Hepatic stellate cell (primary cell): ENCODE measurements around the gene DNAJC16.
"Not testable (repeated sequence)": the region's sequence is repeated elsewhere in the genome, so short reads cannot be mapped to it uniquely, and the experiment has no call there.

ENCODE experiments used
- DNase-seq: peaks from one replicate; pipeline ENCODE4 v3.0.0; 2011; ENCODE audit warnings: low spot score

Gene DNAJC16

GRCh38 chr1:15583016-15583706 is 56.5 kb downstream of the DNAJC16 start:
- no peak for DNase-seq

DNA sequence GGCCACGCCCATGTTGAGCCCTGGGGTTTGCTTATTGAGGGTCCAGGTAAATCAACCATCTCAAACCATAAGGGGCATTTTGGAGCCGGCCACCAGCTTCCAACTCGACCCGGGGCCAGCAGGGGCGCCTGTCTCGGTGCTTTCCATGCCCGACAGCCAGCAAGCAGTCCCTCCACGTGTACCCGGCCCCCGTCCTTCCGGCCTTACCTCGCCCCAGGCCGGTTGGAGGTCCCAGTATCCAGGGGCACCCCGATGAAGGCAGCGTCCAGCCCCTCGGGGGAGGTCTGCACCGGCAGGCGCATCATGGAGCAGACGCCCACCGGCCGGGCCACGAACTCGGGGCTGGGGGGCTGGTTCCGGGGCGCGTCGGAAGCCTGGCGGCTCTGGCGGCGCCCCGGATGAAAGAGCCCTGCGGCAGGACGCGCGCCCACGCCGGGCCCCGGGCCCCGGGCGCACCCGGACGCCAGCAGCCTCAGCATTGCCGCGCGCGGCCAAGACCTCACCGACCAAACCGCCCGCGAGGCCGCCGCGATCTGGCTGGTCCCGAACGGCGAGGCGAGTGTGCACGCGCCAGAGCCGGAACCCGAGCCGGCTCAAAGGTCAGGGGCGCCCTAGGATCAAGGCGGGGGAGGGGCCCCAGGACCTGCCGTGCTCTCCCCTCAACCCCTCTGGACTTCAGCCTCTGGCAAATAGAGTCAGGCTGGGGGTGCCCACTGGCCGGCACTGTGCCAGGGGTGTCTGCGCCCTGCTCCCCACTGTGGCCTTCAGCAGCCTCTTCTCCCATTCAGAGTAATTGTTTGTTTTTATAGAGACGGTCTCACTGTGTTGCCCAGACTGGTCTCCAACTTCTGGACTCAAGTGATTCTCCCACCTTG is 58.1 kb downstream of the DNAJC16 start, which contains the start of gene AGMAT:
Gene AGMAT, minus strand, starts transcription at position 563 of the 875 bp plus-strand sequence. Its CDS starts 84 bp downstream, at position 479.
- DNase-seq = peak; percentile 61

DNA sequence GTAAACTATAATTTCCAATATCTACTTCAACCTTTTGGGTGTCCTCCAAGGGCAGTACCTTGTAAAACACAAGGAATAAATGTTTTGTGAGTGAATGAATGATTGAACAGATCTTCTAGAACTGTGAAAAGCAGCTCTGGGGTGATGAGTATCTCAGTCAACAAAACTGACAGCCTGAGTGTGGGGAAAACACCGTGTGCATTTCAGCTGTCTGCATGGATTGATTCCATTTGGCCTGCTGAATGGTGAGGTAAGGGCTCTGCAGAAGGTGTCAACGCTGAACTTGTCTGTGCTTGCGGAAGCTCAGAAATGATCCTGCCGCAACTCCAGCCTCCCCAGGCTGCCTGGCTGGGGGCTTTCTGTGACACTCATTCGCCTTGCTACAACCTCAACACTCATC is 65.6 kb downstream of the DNAJC16 start:
- DNase-seq = no peak

DNA sequence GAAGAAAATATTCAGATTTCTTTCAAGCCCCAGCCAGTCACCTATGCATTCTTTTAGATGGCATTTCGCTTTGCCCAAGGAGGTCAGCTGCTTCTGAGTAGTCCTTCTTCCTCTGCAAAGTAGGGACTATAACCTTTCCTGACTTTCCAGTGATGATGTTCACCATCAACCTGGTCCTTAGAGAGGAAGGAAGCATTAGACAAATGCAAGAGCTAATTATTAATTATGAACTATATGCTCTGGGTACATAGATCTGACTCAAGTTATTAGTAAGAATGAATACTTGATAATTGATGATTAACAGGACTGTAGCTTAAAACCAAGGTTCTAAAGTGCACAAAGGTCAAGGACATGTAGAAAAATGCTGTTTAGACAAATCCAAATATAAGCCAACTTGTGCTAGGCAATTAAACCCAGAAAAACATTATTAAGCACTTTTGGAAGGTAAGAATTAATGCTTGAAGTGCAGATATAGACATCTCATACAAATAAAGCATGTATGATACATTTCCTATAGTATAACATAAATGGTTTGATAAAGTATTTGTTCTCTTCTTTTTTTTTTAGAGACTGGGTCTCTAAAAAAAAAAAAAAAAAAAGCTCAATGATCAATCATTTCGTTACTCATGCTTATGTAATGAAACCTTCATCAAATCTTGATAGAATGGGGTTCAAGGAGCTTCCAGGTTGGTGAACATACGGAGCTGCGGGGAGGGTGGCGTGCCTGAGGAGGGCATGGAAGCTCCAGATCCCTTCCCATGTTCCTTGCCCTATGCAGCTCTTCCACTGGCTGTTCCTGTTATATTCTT is 69.4 kb downstream of the DNAJC16 start:
- DNase-seq = no peak

DNA sequence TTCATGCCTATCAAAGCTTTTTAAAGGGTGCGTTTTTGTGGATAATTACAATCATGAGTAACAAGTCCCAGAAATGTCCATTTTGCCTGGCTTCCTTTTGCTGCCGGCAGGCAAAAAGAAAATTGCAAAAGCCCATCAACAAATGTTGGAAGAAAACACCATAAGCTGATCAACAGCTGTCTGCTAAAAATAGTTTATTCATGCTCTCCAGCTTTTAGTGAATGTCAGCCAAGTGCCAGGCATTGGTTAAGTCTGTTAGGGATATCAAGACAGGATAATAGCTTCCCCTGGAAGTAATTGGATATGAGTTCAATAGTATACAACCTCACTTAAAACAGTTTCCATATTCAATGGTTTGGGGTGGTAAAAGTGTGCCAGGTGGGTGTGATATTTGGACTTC is 71.8 kb downstream of the DNAJC16 start:
- DNase-seq = no peak

DNA sequence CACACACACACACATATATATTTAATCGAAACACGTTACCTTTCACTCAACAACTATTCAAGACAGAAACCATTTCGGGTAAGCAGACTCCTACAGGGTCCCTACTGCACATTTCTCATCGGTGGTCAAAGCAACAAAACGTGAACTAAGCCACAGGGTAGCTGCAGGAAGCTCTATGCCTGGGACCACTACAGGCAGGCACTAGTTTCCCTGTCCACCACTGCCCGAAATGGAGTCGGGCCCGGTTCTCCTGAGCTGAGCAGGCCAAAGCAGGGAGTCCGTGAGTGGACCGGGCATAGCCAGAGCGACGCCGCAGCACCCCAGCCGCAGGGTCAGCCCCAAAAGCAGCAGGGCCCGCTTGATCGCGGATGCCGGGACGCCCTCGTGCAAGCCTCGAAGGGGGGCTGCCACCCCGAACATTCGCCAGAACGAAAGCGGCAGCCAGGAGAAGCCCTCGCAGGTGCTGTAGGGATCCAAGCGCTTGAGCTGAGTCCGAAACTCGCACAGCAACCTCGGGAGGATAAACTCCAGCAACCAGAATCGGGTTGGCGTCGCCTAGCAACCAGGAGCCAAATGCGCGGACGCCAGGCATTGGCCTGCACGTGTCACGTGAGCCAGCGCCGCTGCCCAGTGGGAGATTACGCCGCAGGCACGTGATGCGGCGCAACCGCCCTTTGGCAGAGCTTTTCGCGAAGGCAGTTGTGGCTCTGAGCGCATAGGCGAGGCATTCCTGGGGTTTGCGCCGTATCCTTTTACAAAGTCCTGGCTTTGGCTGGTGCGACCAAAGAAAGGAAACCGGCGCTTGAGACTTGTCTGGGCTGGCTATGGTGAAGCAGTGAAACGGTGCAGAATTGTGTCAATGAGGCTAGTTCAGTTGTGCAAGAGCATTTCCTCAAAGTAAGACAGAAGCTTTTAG is 76.7 kb downstream of the DNAJC16 start:
- peak; percentile 99 for DNase-seq

DNA sequence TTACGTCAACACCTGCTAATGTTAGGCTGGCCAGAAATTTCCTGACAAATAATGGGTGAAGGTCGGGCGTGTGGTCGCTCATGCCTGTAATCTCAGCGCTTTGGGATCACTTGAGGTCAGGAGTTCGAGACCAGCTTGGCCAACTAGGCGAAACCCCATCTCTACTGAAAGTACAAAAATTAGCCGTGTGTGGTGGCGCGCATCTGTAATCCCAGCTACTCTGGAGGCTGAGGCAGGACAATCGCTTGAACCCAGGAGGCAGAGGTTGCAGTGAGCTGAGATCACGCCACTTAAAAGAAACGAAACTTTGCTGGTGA is 77.3 kb downstream of the DNAJC16 start:
- DNase-seq = not testable (repeated sequence)

DNA sequence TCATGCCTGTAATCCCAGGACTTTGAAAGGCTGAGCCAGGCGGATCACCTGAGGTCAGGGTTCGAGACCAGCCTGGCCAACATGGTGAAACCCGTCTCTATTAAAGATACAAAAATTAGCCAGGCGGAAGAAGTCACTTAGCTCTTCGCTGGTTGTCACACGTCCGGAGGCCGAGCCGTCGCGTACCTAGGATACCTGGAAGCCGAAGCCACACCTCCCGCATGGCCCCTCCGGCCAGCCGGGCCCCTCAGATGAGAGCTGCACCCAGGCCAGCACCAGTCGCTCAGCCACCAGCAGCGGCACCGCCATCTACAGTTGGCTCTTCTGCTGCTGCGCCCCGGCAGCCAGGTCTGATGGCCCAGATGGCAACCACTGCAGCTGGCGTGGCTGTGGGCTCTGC is 77.8 kb downstream of the DNAJC16 start:
- not testable (repeated sequence) for DNase-seq

- DNase-seq = no peak
These were observed 79.0 kb downstream of the DNAJC16 start for GRCh38 chr1:15605398-15606383.

DNA sequence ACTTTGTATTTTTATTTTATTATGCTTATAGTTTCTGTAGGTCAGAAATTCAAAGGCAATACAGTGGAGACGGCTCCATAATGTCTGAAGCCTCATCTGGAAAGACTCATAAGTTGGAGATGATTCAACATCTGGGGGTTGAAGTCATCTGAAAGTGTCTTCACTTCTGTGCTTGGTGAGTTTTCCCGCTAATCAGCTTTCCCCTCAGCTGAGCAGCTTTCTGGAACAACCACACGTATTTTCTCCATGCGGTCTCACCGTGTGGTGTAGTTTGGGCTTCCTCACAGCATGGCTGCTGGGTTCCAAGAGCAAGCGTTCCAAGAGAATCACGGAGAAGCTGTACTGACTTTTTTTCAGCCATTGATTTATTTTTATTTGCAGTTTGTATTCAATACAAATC is 83.0 kb downstream of the DNAJC16 start:
- no peak for DNase-seq

GRCh38 chr1:15610167-15610566 is 83.5 kb downstream of the DNAJC16 start:
- DNase-seq = no peak

GRCh38 chr1:15616373-15617172 is 89.9 kb downstream of the DNAJC16 start:
- peak; percentile 33 for DNase-seq

GRCh38 chr1:15617173-15618076 is 90.8 kb downstream of the DNAJC16 start, which contains the start of gene DDI2:
Gene DDI2 (plus strand): TSS chr1:15617458. CDS start chr1:15617671, 213 bp downstream.
- peak; percentile 94 for DNase-seq

DNA sequence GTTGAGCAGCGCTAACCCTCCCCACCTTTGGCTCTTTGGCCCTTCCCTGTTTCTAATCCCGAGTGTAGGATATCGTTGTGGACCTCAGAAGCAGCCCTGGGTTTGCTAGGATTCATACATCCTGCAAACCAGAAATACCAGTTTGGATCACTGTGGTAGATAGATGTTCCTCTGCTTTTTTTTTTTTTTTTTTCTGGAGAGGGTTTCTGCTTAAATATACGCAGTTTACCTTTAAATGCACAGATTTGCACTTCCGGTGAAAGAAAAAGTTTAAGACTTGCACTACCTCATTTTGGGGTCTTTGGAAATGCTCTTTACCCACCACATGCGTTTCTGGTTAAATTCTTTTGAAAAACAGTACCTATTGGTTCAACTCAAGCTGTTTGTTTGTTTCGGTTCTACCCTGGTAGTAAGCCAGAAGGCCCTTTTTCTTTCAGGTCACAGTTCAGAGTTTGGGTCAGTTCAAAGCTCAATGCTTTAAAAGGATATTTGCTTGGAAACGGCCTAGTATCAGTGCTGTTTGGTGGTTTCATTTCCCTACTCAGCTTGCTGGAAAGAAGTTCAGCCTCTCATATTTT is 91.5 kb downstream of the DNAJC16 start:
- DNase-seq = peak; percentile 35

DNA sequence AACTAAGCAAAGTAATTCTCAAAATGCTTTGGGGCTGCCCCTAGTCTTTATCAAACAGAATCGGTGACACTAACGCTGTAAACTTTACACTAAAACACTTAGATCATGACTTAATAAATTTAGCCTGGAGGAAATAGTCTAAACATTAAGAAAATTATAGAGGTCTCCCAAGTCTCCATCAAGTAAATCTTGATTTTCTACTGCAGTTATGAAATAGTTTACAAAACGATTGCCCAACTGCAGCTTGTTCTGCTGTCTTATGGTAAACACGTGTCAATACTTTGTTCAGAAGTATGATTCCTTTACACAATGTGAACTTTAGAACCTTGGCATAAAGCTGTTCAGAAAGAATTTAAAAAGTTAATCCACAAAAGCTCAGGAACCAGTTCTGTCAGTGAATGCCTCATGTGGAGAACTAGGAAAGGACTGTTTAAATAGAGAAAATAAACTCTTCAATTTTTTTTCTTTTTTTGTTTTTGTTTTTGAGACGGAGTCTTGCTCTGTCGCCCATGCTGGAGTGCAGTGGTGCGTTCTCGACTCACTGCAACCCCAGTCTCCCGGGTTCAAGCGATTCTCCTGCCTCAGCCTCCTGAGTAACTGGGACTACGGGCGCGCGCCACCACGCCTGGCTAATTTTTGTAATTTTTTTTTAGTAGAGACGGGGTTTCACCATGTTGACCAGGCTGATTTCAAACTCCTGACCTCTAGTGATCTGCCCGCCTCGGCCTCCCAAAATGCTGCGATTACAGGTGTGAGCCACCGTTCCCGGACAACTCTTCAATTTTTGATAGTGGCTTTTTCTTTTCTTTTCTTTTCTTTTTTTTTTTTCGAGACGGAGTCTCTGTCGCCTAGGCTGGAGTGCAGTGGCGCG is 92.2 kb downstream of the DNAJC16 start:
- peak; percentile 35 for DNase-seq

DNA sequence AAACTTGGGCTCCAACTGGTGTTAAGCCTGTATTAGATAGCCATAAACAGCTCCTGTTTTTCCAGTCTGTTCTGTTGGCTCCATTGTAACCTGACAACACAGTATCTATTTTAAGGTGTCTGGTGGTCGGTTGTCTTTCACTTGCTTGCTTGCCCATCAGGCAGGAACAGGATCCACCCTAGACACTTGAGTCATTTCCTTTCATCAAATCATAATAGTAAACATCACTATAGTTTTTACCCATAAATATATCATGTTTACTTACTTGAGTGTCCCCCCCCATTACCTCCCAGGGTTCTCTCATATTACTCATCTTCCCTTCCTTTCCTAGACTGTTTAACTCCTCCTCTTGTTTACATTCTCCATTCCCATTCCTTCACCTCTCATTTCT is 93.5 kb downstream of the DNAJC16 start:
- DNase-seq = peak; percentile 46
